ENCODE results near the gene CD82.

The CD82 gene

DNA sequence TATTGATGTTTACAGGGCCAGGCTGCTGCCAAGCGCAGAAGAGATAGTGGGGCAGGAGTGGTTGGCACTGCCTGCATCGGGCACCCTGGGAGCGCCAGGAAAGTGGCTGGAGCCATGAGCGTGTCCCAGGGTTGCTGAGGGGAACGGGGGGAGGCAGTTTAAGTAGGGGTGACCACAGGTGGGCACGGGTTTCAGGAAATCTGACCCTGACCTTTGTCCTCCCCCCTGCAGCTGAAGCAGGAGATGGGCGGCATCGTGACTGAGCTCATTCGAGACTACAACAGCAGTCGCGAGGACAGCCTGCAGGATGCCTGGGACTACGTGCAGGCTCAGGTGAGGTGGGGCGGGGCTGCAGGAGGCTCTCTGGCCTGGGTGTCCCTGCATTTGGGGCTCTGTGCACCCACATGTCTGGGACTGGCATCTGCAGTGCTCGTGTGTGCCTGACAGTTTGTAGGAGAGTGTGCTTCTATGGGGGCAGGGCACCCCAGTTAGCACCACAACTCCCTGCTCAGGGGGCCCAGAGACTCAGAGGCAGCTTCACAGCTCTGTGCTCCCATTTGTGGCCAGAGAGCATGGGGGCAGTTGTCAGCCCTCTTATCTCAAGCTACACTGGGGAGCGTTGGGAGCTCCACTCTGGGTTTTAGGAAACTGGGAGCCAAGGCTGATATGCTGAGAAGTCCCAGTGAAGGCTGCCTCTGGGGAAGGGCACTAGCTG, 49.7 kb downstream of the CD82 start:
- Mint-ChIP-seq H3K27ac (no peak overlapping the region), H3K9me3 (no peaks in the 10 kb centered on the region), H3K36me3 (ENCODE audit: low read depth) (no peaks in the 10 kb centered on the region), H3K4me1 (peaks cover 6% of the 10 kb centered on the region), H3K4me3 (no peak overlapping the region), H3K27me3 (ENCODE audit: low read depth, poor library complexity) (peaks cover 17% of the 10 kb centered on the region)
- DNase-seq = no peak
- no peak for TF ChIP-seq CTCF (IDR thresholded peaks at IDR 0.05)

DNA sequence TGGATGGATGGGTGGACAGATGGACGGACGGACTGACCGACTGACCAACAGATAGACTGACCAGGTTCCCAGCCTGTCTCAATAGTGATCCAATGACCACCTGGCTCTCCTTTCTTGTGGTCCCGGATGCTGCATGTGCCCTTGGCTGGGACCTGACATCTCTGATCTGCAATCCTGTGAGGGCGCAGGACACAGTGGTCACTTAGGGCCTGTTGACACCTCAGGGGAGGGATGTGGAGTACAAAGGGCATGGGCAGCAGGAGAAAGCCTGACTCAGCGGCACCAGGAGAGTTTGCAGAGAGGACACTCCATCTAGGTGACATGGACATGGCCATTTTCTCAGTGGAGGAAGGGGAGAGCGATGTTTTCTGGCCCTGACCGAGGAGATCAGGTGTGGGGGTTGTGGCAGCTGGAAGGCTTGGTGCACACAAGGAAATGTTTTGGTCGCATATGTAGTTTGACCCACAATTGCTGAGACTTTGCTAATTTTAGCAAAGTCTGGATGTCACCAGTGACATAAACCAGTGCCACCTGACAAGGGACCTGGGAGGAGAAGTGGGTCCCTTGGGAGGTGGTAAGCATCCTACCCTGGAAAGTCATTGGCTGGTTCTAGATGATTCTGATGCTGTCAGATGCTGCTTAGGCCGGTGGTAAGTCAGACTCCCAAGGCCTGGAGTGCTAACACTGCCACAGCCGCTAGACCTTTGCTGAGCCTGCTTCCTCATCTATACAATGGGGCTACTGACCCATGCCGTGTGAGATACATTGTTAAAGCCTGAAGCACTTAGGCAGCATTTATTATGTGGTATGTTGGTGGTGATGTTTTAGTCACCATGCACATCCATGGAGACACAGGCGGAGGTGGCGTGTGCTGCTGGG, 50.7 kb downstream of the CD82 start:
- Mint-ChIP-seq H3K36me3 (ENCODE audit: low read depth) (no peaks in the 10 kb centered on the region), H3K27me3 (ENCODE audit: low read depth, poor library complexity) (peaks cover 17% of the 10 kb centered on the region), H3K4me3 (no peak overlapping the region), H3K27ac (no peak overlapping the region), H3K9me3 (no peaks in the 10 kb centered on the region), H3K4me1 (peaks cover 15% of the 10 kb centered on the region)
- no peak for DNase-seq
- TF ChIP-seq CTCF (IDR thresholded peaks at IDR 0.05) = no peak

DNA sequence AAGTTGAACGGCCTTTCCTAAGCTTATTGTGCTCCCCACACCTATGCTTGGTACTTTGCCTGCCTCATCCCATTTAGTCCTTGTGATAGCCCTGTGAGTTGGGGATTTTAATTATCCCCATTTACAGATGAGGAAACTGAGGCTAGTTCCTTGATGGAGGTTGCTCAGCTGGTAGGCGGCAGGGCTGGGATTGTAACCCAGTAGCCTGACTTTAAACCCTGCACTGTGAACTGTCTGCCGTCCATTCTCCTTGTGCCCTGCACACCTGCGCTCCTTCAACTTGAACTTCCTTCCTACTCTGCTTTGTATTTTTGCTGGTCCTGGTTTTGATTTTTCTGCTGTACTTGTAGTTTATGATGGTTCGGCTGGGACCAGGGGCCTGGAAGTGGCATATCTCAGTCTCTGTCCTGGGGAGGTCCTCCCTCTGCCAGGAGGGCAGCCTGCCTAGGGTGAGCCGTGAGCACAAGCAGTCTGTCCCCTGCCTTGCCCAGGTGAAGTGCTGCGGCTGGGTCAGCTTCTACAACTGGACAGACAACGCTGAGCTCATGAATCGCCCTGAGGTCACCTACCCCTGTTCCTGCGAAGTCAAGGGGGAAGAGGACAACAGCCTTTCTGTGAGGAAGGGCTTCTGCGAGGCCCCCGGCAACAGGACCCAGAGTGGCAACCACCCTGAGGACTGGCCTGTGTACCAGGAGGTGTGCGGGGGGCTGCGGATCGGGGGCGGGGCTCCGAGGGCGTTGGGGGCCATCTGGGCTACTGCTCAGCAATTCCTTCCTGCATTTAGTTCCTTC, 52.4 kb downstream of the CD82 start:
- Mint-ChIP-seq H3K4me3 (no peak overlapping the region), H3K9me3 (no peaks in the 10 kb centered on the region), H3K27ac (no peak overlapping the region), H3K36me3 (ENCODE audit: low read depth) (no peaks in the 10 kb centered on the region), H3K27me3 (ENCODE audit: low read depth, poor library complexity) (peaks cover 21% of the 10 kb centered on the region), H3K4me1 (peaks cover 20% of the 10 kb centered on the region)
- TF ChIP-seq CTCF (IDR thresholded peaks at IDR 0.05) = no peak
- no peak for DNase-seq

DNA sequence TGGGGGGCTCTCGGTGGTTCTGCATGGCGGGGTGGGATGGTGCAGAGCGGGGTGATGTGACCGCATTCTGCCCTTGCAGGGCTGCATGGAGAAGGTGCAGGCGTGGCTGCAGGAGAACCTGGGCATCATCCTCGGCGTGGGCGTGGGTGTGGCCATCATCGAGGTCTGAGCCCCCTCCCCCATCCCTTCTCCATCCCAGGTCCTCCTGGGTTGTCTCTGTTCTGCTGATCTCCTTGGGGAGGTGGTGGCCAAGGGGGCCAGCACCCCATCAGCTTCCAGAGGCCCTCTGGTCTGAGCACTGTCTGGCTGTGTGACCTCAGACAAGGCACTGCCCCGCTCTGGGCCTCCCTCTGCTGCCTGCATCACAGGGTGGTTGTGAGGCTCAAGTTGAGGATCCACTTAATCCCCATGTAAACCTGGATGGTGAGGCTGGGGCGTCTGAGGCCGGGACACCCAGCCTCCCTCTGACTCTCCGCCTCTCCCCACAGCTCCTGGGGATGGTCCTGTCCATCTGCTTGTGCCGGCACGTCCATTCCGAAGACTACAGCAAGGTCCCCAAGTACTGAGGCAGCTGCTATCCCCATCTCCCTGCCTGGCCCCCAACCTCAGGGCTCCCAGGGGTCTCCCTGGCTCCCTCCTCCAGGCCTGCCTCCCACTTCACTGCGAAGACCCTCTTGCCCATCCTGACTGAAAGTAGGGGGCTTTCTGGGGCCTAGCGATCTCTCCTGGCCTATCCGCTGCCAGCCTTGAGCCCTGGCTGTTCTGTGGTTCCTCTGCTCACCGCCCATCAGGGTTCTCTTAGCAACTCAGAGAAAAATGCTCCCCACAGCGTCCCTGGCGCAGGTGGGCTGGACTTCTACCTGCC, 53.3 kb downstream of the CD82 start:
- Mint-ChIP-seq H3K36me3 (ENCODE audit: low read depth) (no peaks in the 10 kb centered on the region), H3K27ac (no peak overlapping the region), H3K27me3 (ENCODE audit: low read depth, poor library complexity) (peaks cover 23% of the 10 kb centered on the region), H3K4me1 (peaks cover 26% of the 10 kb centered on the region), H3K9me3 (no peaks in the 10 kb centered on the region), H3K4me3 (no peak overlapping the region)
- DNase-seq = no peak
- no peak for TF ChIP-seq CTCF (IDR thresholded peaks at IDR 0.05)

DNA sequence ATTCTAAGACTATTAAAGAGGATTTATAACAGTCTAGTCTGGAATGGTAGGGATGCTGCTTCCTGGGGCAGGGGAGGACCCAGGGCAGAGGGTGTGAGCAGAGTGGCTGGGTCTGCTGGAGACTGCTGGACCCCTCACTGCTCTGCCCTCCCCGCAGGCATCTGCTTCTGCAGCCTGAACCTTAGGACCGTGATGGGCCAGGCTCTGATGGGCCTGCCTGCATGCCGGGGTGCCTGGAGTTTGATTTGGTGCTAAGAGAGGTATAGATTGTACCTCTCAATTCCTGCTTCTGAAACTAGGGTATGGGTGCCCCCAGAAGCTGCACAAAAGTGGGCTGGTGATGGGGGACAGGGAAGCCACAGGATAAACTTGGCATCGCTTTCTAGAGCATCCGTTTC, 54.9 kb downstream of the CD82 start:
- TF ChIP-seq CTCF (IDR thresholded peaks at IDR 0.05) = no peak
- Mint-ChIP-seq H3K27me3 (ENCODE audit: low read depth, poor library complexity) (peaks cover 21% of the 10 kb centered on the region), H3K9me3 (no peaks in the 10 kb centered on the region), H3K27ac (no peak overlapping the region), H3K36me3 (ENCODE audit: low read depth) (no peaks in the 10 kb centered on the region), H3K4me3 (no peak overlapping the region), H3K4me1 (peaks cover 32% of the 10 kb centered on the region)
- no peak for DNase-seq

Data from nephron progenitor cell (in vitro differentiated cells).